DMS 273 treated with DMSO at 0.1 percent for 48 hours (cell line): ENCODE data around the gene FAM90A26.
"Not testable (repeated sequence)": the region's sequence is repeated elsewhere in the genome, so short reads cannot be mapped to it uniquely, and the experiment has no call there.

Source experiments
- DNase-seq: peaks from one replicate; lab custom pipeline; 2025; lab: John Stamatoyannopoulos, UW

Gene FAM90A26

GRCh38 chr4:9169791-9170459 lies at the start of gene FAM90A26:
Gene FAM90A26 (plus strand): TSS chr4:9170409. CDS start chr4:9173173, 2,764 bp downstream.
- DNase-seq: not testable (repeated sequence)

- not testable (repeated sequence) for DNase-seq
Observed at GRCh38 chr4:9122711-9123110, 47.5 kb upstream of the FAM90A26 start.

- not testable (repeated sequence) for DNase-seq
Observed at GRCh38 chr4:9123572-9124007, 46.6 kb upstream of the FAM90A26 start.

- DNase-seq: not testable (repeated sequence)
Observed at GRCh38 chr4:9125601-9126161, 44.5 kb upstream of the FAM90A26 start.

- DNase-seq: not testable (repeated sequence)
Observed at GRCh38 chr4:9131420-9131819, 38.8 kb upstream of the FAM90A26 start.

GRCh38 chr4:9132849-9133248 lies 37.4 kb upstream of the FAM90A26 start:
- not testable (repeated sequence) for DNase-seq

- DNase-seq: not testable (repeated sequence)
Observed at GRCh38 chr4:9134011-9134410, 36.2 kb upstream of the FAM90A26 start.

- not testable (repeated sequence) for DNase-seq
Observed at GRCh38 chr4:9134556-9134955, 35.7 kb upstream of the FAM90A26 start.

GRCh38 chr4:9141050-9141449 lies 29.2 kb upstream of the FAM90A26 start:
- DNase-seq: not testable (repeated sequence)

GRCh38 chr4:9142786-9143185 lies 27.4 kb upstream of the FAM90A26 start:
- DNase-seq: not testable (repeated sequence)

- DNase-seq: no peak
Observed at GRCh38 chr4:9143421-9144080, 26.7 kb upstream of the FAM90A26 start.

GRCh38 chr4:9146967-9147366 lies 23.2 kb upstream of the FAM90A26 start:
- DNase-seq: no peak

- not testable (repeated sequence) for DNase-seq
Observed at GRCh38 chr4:9147368-9147767, 22.8 kb upstream of the FAM90A26 start.

GRCh38 chr4:9148611-9149409 lies 21.4 kb upstream of the FAM90A26 start:
- DNase-seq: not testable (repeated sequence)

- DNase-seq: not testable (repeated sequence)
Observed at GRCh38 chr4:9151809-9152179, 18.4 kb upstream of the FAM90A26 start.

- DNase-seq: peak; percentile 60
Observed at GRCh38 chr4:9152180-9153007, 17.8 kb upstream of the FAM90A26 start.

GRCh38 chr4:9153008-9153570 lies 17.1 kb upstream of the FAM90A26 start:
- peak; percentile 83 for DNase-seq

- peak; percentile 8 for DNase-seq
Observed at GRCh38 chr4:9153571-9154157, 16.5 kb upstream of the FAM90A26 start.

- DNase-seq: not testable (repeated sequence)
Observed at GRCh38 chr4:9155101-9155886, 14.9 kb upstream of the FAM90A26 start.

GRCh38 chr4:9158392-9158791 lies 11.8 kb upstream of the FAM90A26 start:
- DNase-seq: not testable (repeated sequence)
